ENCODE data around the gene PHF19. TPM values are rescaled to one million over a fixed set of nuclear protein-coding genes. Genes with fewer than 3 reads are reported as not detected.

Gene PHF19
- total and polyA plus RNA-seq, 11 donors: 9.6 to 28.0 (median 12.5) TPM

DNA sequence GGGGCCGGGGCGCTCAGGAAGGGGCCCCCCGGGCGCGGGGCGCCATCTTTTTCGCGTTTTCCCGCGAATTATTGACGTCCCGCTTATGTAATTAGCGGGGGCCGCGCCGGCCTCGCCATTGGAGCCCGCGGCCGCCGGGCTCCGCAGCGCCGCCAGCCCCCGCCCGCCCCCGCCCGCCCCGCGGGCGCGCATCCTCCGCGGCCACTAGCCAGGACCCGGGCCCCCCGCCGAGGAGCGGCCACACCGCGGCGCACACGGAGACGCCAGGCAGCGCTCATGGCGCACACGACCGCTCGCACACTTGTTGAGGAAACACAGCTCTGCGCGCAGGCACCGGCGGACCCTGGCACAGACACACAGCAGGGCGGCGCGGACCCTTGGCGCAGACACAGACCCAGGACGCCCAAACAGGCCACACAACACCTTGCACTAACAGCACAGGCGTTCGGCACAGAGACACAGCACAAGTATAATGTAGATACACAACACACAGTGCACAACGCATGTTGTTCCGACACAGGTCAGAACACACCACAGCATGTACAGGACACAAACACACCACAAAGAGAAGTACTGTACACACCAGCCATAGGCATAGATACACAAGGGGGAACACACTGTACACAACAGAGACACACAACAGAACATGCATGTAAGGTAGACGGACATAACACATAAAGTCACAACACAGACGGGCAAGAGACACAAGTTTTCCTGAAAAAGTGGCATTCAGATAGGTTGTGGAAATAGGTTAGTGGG lies 467 bp upstream of the PHF19 start:
- no peak for TF ChIP-seq POLR2A (IDR thresholded peaks at IDR 0.05)
- TF ChIP-seq, protein P1, sequence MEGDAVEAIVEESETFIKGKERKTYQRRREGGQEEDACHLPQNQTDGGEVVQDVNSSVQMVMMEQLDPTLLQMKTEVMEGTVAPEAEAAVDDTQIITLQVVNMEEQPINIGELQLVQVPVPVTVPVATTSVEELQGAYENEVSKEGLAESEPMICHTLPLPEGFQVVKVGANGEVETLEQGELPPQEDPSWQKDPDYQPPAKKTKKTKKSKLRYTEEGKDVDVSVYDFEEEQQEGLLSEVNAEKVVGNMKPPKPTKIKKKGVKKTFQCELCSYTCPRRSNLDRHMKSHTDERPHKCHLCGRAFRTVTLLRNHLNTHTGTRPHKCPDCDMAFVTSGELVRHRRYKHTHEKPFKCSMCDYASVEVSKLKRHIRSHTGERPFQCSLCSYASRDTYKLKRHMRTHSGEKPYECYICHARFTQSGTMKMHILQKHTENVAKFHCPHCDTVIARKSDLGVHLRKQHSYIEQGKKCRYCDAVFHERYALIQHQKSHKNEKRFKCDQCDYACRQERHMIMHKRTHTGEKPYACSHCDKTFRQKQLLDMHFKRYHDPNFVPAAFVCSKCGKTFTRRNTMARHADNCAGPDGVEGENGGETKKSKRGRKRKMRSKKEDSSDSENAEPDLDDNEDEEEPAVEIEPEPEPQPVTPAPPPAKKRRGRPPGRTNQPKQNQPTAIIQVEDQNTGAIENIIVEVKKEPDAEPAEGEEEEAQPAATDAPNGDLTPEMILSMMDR (IDR thresholded peaks at IDR 0.05): peak in 5 of 12 donors; percentile 5 to 33 (median 13)
- H3K9me3 ChIP-seq: no peaks in the 10 kb centered on the region
- H3K4me1 ChIP-seq: peaks cover 0 to 20% (median 6%) of the 10 kb centered on the region in 12 donors
- no peaks in the 10 kb centered on the region for H3K27me3 ChIP-seq
- H3K4me3 ChIP-seq: peak overlapping the region; percentile 35 to 86 (median 75)
- H3K27ac ChIP-seq: peak overlapping the region; percentile 82 to 97 (median 92)
- peaks cover 0 to 18% (median 0%) of the 10 kb centered on the region in 9 donors for H3K36me3 ChIP-seq
- 2 to 5% (median 3%) methylated on average over 27 to 63 of the region's 63 CpGs for WGBS, 4 donors
- peak; percentile 51 to 88 (median 73) for DNase-seq
- intact Hi-C loops (cut with DNase I): loop anchor here (2.0 to 10.0 kb wide), 7 partner anchors 35 to 187 kb away; partner anchors contain the start of genes TRAF1 (in 2 of the 10), MEGF9 (in 1 of the 10) and PSMD5 (in 1 of the 10)
- peak in 3 of 4 donors; percentile 36 to 54 (median 52) for ATAC-seq

DNA sequence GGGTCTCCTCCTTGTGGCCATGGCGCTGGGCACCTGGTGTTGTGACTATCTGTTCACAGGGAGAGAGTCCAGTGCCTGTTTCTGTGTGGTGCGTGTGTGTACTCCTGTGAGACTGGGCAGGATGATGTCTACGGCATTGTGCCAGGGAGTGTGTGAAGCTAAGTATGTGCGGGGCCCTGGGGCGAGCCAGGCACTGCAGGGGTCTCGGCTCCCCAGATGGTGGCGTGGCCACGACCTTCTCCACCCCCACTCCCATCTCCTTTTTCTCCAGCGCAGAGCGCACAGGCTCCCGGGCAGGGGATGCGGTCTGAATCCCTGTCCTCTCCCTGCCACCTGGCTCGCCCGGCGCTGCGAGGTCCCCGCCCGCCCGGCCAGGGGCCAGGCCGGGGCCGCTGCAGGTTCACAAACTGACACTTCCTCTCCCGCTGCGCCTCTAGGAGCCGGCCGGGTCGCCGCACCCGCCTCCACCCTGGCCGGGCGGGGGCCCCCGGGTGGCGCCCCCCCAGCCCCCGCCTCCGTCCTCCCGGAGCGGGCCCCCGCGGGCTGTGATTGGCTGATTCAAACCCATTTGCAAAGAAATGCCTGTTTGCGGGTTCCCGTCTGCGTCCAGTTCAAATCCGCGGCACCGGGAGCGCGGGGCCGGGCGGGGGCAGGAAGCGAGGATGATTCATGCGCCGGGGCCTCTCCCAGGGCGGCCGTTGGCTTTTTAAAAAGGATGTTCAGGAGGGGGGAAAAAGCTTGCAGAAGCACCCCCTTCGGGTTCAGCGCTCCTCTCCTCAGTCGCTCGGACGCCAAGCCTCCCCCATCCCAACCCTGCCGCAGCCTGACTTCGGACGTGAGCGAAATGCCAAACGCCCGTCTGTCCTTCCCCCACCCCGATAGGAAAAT lies 790 bp downstream of the PHF19 start:
- ATAC-seq: peak; percentile 38 to 84 (median 82)
- intact Hi-C loops (cut with DNase I): loop anchor here (2.0 to 10.0 kb wide), 7 partner anchors 34 to 189 kb away; partner anchors contain the start of genes TRAF1 (in 2 of the 10), MEGF9 (in 1 of the 10) and PSMD5 (in 1 of the 10)
- Histone ChIP-seq H3K27me3 (no peaks in the 10 kb centered on the region), H3K27ac (peak overlapping the region; percentile 82 to 97 (median 92)), H3K36me3 (peaks cover 0 to 23% (median 4%) of the 10 kb centered on the region in 9 donors), H3K9me3 (no peaks in the 10 kb centered on the region), H3K4me1 (peaks cover 0 to 20% (median 6%) of the 10 kb centered on the region in 12 donors), H3K4me3 (peak overlapping the region; percentile 42 to 86 (median 75))
- 3 to 7% (median 4%) methylated on average over 32 to 65 of the region's 65 CpGs for WGBS, 4 donors
- TF ChIP-seq POLR2A (IDR thresholded peaks at IDR 0.05): peak in 1 of 2 donors; percentile 43
- TF ChIP-seq, protein P1 (IDR thresholded peaks at IDR 0.05): peak in 1 of 12 donors; percentile 4
- peak; percentile 84 to 92 (median 88) for DNase-seq

DNA sequence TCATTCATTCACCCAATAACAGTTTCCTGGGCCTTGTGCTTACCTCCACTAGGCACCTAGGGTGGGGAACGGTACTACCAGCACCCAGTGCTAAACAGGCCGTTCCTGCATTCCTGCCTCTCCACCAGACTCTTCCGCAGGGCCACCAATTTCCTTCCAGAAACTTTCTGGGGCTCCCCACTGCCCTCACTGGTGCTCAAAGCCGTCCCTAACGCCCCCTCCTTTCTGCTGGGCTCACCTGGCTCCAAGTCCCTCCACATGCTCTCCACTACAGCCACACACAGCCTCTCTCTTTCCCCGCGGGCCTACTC lies 1.4 kb downstream of the PHF19 start:
- H3K4me3 ChIP-seq: peak overlapping the region in 10 of 12 donors; percentile 56 to 86 (median 77)
- H3K27ac ChIP-seq: peak overlapping the region; percentile 82 to 97 (median 92)
- no peak for ATAC-seq
- H3K27me3 ChIP-seq: no peaks in the 10 kb centered on the region
- H3K4me1 ChIP-seq: peaks cover 0 to 20% (median 6%) of the 10 kb centered on the region in 12 donors
- intact Hi-C loops (cut with DNase I): loop anchor here in 7 of 10 donors (5.0 to 10.0 kb wide), 6 partner anchors 33 to 189 kb away; partner anchors contain the start of genes TRAF1 (in 2 of the 7), MEGF9 (in 1 of the 7) and PSMD5 (in 1 of the 7)
- TF ChIP-seq, protein P1 (IDR thresholded peaks at IDR 0.05): no peak
- TF ChIP-seq POLR2A (IDR thresholded peaks at IDR 0.05): no peak
- peaks cover 0 to 23% (median 4%) of the 10 kb centered on the region in 9 donors for H3K36me3 ChIP-seq
- WGBS, 4 donors: 69 to 78% (median 70%) methylated on average over 7 of the region's 7 CpGs
- H3K9me3 ChIP-seq: no peaks in the 10 kb centered on the region
- DNase-seq: no peak
